Measurements from ENCODE around the gene LOX. TPM values are rescaled to one million over a fixed set of nuclear protein-coding genes. Genes with fewer than 3 reads are reported as not detected.

The LOX gene
- total and polyA plus RNA-seq, 4 donors, result 3.7 to 45.2 (median 17.1) TPM

- Histone ChIP-seq H3K9ac (ENCODE audit: insufficient read depth in 1 of 2, low read length in 2 of 2) (no peak overlapping the region), H3K9me3 (ENCODE audit: control insufficient read depth in 4 of 4, insufficient read depth in 3 of 4, low read length in 3 of 4) (no peaks in the 10 kb centered on the region), H3K4me3 (no peak overlapping the region), H3K27ac (ENCODE audit: low read depth in 1 of 2, low read length in 1 of 2) (peak overlapping the region in 1 of 2 donors; percentile 49), H3K27me3 (ENCODE audit: control insufficient read depth in 3 of 3, insufficient read depth in 3 of 3, low read length in 2 of 3) (no peaks in the 10 kb centered on the region), H3K4me1 (ENCODE audit: control insufficient read depth in 5 of 5, insufficient read depth in 5 of 5, low read length in 5 of 5) (peaks cover 0 to 5% (median 0%) of the 10 kb centered on the region in 5 donors), H3K36me3 (ENCODE audit: control insufficient read depth in 4 of 4, insufficient read depth in 4 of 4, low read length in 4 of 4) (no peaks in the 10 kb centered on the region)
- DNase-seq (no peak), ATAC-seq (ENCODE audit: insufficient read depth, low FRiP score) (no peak)
- no peak for TF ChIP-seq CTCF (IDR thresholded peaks at IDR 0.05; ENCODE audit: control extremely low read depth, extremely low read depth)
- 64 to 68% methylated on average over 6 of the region's 6 CpGs for WGBS, 2 donors
Observed at GRCh38 chr5:122112733-122113558, 34.9 kb upstream of the LOX start.

- Histone ChIP-seq H3K27me3 (ENCODE audit: control insufficient read depth in 3 of 3, insufficient read depth in 3 of 3, low read length in 2 of 3) (no peaks in the 10 kb centered on the region), H3K27ac (ENCODE audit: low read depth in 1 of 2, low read length in 1 of 2) (no peak overlapping the region), H3K9ac (ENCODE audit: insufficient read depth in 1 of 2, low read length in 2 of 2) (no peak overlapping the region), H3K4me1 (ENCODE audit: control insufficient read depth in 5 of 5, insufficient read depth in 5 of 5, low read length in 5 of 5) (peaks cover 0 to 5% (median 0%) of the 10 kb centered on the region in 5 donors), H3K36me3 (ENCODE audit: control insufficient read depth in 4 of 4, insufficient read depth in 4 of 4, low read length in 4 of 4) (no peaks in the 10 kb centered on the region), H3K9me3 (ENCODE audit: control insufficient read depth in 4 of 4, insufficient read depth in 3 of 4, low read length in 3 of 4) (no peaks in the 10 kb centered on the region), H3K4me3 (no peak overlapping the region)
- no peak for ATAC-seq (ENCODE audit: insufficient read depth, low FRiP score)
- WGBS, 2 donors, result 55 to 62% methylated on average over 3 of the region's 3 CpGs
- no peak for DNase-seq
- no peak for TF ChIP-seq CTCF (IDR thresholded peaks at IDR 0.05; ENCODE audit: control extremely low read depth, extremely low read depth)
Observed at GRCh38 chr5:122112063-122112462, 34.0 kb upstream of the LOX start.

- Histone ChIP-seq H3K9ac (ENCODE audit: insufficient read depth in 1 of 2, low read length in 2 of 2) (no peak overlapping the region), H3K27me3 (ENCODE audit: control insufficient read depth in 3 of 3, insufficient read depth in 3 of 3, low read length in 2 of 3) (no peaks in the 10 kb centered on the region), H3K36me3 (ENCODE audit: control insufficient read depth in 4 of 4, insufficient read depth in 4 of 4, low read length in 4 of 4) (no peaks in the 10 kb centered on the region), H3K4me1 (ENCODE audit: control insufficient read depth in 5 of 5, insufficient read depth in 5 of 5, low read length in 5 of 5) (peaks cover 0 to 5% (median 0%) of the 10 kb centered on the region in 5 donors), H3K27ac (ENCODE audit: low read depth in 1 of 2, low read length in 1 of 2) (no peak overlapping the region), H3K9me3 (ENCODE audit: control insufficient read depth in 4 of 4, insufficient read depth in 3 of 4, low read length in 3 of 4) (no peaks in the 10 kb centered on the region), H3K4me3 (no peak overlapping the region)
- 85 to 91% methylated on average over 5 of the region's 5 CpGs for WGBS, 2 donors
- DNase-seq (no peak), ATAC-seq (ENCODE audit: insufficient read depth, low FRiP score) (no peak)
- TF ChIP-seq CTCF (IDR thresholded peaks at IDR 0.05; ENCODE audit: control extremely low read depth, extremely low read depth), result no peak
Observed at GRCh38 chr5:122111460-122111859, 33.4 kb upstream of the LOX start.
